Measurements from ENCODE around the gene FMN2.
"Not testable (repeated sequence)": the region's sequence is repeated elsewhere in the genome, so short reads cannot be mapped to it uniquely, and the experiment has no call there.

FMN2 gene

GRCh38 chr1:240139511-240139910 is 47.8 kb downstream of the FMN2 start:
- no peak for DNase-seq (ENCODE audit: low spot score)

DNA sequence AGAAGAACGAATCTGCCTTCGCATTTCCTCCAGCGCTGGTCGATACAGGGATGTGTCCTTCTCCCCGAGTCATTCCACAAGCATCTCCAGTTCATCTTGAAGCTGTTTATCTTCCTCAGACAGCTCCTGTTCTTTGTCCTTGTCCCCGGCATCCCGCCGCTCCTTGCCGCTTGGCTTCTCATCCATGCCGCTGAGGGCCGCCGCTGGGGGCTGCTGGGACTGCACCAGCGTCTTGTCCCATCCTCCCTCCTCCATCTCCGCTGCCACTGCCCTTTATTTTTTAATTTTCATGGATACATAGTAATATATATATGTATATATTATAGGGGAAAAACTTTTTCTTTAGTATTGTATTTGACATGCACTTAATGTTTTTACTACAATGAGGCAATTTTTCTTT is 53.4 kb downstream of the FMN2 start:
- no peak for DNase-seq (ENCODE audit: low spot score)

DNA sequence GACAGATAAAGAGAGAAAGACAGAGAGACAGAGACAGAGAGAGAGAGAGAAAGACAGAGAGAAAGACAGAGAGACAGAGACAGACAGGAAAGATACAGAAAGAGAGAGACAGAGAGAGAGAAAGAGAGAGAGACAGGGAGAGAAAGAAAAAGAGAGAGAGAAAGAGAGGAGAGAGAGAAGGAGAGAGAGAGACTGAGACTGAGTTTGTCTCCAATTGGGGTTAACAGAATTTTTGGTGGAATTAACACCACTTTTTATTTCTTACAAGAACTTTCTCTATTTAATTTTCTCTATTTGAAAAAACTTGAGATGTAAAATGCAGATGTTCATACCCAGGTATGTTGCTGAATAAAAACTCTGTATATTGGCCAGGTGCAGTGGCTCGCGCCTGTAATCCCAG is 56.6 kb downstream of the FMN2 start:
- no peak for DNase-seq (ENCODE audit: low spot score)

DNA sequence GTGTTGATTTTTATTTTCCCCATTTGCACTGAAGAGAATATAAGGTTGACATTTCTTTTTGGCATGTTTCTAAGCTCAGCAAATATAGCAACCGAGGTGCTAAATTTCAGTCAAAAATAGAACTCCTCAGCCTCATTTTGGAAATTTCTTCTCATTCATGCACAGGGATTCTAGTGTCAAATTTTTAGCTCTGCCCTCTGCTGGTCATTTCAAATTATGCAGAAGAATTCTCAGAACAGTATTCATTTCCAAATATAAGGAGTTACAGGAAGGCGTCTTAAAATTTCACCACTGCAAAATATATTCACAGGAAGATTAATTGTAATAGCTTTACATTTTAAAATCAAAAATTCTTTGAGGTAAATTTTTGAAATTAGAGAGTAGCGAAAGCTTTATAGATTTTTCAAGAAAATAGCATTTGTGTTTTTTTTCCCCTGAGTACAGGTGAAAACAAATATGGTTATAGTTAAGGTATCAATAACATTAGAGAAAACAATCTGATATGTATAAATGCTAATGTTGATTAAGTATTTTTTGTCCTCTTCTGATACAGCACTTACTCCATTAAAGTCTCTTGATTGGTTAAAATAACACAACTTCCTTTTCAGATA is 57.9 kb downstream of the FMN2 start:
- DNase-seq (ENCODE audit: low spot score) = peak; percentile 34

- no peak for DNase-seq (ENCODE audit: low spot score)
Measured at GRCh38 chr1:240151136-240151735, 59.6 kb downstream of the FMN2 start.

DNA sequence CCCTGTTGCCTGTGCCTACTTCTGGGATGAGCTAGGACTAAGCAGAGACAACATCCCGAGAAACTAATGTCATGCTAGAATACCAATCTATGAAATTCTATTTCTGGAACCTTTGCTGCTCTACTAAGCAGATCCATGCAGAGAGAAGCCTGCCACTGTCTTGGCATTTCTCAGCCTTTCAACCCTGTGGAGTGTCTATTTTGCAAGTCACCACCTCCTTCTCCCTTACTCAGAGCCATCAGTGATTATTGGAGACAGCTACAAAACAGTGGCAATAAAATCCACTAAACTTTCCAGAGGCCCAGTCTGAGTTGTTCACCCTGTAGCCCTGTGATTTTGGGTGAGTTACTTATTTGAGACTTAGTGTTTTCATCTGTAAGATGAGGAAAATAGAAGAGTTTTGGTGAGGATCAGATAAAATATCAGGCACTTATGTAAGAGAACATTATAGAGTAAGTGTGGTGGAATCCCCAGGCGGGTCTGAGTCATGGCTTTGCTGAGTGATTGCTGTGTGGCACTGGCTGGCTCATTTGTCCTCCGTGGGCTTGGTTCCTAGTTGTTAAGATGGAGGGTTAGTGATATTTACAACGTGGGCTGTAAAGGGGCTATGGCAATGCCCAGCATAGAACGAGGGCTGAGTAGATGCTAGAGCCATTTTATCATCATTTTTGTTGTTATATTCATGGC is 61.1 kb downstream of the FMN2 start:
- peak; percentile 45 for DNase-seq (ENCODE audit: low spot score)

DNA sequence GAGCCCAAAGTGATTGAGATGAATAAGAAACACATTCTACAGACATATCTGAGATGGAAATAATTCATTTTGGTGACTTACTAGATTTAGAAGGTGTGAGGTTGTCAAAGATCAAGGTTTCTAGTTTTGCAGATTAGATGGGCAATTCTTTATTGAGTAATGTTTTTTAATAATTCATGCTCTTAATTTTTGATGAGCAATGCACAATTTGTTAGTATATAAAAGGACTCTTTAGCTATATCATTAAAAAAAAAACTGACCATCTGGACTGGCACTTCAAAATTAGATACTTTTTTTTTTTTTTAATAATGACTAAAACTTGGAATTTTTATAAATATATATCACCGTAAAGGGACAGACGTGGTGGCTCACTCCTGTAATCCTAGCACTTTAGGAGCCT is 63.9 kb downstream of the FMN2 start:
- no peak for DNase-seq (ENCODE audit: low spot score)

DNA sequence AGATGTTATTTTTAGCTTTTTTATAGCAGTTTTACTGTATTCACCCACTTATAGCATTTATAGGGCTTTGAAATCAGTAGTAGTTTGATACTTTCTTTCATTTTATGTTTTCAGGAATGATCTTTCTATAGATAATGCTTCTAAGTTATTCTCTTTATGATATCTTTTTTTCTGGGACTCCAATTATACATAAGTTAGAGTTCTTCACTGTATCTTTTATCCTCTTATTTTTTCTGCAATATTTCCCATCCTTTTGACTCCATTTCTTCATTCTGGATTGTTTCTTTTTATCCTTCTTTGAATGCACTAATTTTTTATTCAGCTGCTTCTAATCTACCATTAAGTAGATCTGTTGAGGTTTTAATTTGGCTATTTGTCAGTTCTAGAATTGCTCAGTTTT is 73.1 kb downstream of the FMN2 start:
- DNase-seq (ENCODE audit: low spot score) = no peak

- DNase-seq (ENCODE audit: low spot score) = peak; percentile 32
Measured at GRCh38 chr1:240169188-240169587, 77.5 kb downstream of the FMN2 start.

GRCh38 chr1:240170266-240170665 is 78.6 kb downstream of the FMN2 start:
- no peak for DNase-seq (ENCODE audit: low spot score)

DNA sequence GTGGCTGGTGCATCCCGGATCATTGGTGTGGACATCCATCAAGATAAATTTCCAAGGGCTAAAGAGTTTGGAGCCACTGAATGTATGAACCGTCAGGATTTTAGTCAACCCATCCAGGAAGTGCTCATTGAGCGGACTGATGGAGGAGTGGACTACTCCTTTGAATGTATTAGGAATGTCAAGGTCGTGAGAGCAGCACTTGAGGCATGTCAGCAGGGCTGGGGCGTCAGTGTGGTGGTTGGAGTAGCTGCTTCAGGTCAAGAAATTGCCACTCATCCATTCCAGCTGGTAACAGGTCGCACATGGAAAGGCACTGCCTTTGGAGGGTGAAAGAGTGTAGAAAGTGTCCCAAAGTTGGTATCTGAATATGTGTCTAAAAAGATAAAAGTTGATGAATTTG is 79.1 kb downstream of the FMN2 start:
- DNase-seq (ENCODE audit: low spot score) = no peak

DNA sequence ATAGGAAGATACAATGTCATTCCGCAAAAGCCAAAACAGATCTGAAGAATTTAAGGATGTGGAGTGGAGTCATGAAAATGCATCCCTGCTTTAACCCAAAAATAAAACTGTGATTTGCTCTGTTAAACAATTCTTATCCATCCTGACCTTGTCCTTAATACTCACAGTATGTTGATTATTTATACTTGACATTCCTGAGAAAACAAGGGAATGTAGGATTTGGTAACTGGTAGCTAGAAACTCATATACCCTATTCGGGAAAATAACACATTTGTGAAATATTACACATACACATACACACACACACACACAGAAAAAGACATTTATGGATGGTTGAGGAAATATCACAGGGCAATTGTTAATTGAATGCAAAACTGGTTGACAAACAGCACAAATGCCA is 80.2 kb downstream of the FMN2 start:
- no peak for DNase-seq (ENCODE audit: low spot score)

DNA sequence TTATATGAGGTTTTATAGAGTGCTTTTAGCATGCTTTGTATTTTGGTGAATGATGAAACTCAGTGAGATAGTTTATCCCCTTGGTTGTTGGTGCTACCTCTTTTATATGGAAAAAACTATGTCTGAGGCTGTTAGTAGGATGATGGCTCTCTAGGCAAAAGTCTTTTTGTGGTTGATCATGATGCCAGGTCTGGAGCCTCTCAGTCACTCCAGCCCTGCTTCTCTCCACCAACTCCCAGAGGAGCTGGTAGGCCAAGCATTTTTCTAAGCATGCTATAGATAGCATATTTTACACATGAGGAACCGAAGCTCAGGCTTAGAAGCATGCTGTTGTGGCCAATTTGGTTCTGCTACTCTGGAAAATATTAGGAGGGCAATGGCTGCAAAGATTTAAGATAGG is 82.2 kb downstream of the FMN2 start:
- DNase-seq (ENCODE audit: low spot score) = peak; percentile 57

GRCh38 chr1:240174734-240175133 is 83.1 kb downstream of the FMN2 start:
- DNase-seq (ENCODE audit: low spot score) = no peak

DNA sequence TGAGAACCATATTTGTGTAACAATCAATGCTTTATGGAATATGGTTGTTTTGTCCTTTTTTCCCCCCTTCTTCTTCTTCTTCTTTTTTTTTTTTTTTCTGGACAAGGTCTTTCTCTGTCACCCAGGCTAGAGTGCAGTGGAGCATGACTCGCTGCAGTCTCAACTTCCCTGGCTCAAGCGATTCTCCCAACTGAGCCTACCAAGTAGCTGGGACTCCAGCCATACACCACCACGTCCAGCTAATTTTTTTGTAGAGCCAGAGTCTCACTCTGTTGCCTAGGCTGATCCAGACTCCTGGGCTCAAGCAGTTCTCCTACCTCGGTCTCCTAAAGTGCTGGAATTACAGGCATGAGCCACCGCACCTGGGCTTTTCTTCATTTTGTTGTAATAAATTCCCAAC is 86.7 kb downstream of the FMN2 start:
- DNase-seq (ENCODE audit: low spot score) = no peak

DNA sequence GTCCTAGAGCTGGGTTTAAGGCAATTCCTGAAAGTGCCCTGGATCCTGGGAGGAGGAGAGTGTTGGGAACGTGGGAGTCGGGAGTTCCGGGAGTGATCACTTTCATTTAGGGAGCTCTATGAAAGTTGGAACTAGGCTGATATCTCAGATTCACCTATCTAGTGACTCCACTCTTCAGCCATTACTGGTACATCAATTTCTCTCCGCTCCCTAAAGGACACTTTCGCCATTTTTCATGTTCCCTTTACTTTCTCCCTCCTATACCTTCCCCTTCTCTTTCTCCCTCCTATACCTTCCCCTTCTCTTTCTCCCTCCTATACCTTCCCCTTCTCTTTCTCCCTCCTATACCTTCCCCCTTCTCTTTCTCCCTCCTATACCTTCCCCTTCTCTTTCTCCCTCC is 93.0 kb downstream of the FMN2 start:
- DNase-seq (ENCODE audit: low spot score) = not testable (repeated sequence)

- no peak for DNase-seq (ENCODE audit: low spot score)
Measured at GRCh38 chr1:240188139-240188538, 96.5 kb downstream of the FMN2 start.

- peak; percentile 45 for DNase-seq (ENCODE audit: low spot score)
Measured at GRCh38 chr1:240189386-240189989, 97.8 kb downstream of the FMN2 start.

DNA sequence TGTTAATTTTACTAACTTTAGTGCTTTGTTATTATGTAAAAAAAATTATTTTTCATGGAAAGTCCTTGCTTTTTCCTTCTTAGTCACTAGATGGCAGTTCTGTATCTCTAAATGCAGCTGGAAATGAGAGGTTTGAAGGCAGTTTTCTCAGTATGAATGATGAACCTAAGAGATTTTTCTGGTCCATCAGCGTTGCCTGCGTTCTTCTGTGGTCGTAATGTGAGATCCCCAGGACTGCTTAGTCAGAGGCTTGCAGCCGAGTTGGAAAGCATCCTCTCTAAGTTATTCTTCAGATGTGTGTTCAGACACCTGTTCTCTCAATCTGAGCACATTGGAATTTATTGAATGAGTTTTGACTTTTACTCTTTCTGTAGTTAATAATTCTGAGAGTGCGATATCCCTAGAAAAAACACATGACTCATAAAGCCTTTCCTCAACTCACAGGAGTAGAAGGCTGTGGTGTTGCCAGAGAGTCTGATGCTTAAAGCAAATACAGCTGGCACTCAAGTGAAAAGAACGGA is 99.3 kb downstream of the FMN2 start:
- DNase-seq (ENCODE audit: low spot score) = peak; percentile 87

GRCh38 chr1:240192851-240193250 is 101.2 kb downstream of the FMN2 start:
- DNase-seq (ENCODE audit: low spot score) = peak; percentile 16

- DNase-seq (ENCODE audit: low spot score) = no peak
Measured at GRCh38 chr1:240193679-240194078, 102.0 kb downstream of the FMN2 start.

DNA sequence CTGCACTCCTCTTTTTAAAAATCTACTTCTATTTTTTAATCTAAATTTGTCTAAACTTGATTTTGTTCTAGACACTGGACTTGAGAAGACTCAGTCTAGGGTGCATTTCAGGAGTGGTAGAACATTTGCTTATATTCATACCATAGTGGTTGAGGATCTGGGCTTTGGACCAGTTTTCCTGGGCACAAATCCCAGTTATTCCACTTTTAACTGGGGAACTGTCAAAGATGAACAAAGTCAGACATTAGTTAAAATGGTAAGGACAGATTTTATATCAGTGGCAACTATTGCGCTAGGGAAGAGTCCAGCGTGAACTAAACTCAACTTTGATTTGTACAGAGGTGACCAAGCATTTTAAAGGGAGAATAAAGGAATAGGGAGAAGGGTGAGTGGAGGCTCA is 102.4 kb downstream of the FMN2 start:
- DNase-seq (ENCODE audit: low spot score) = peak; percentile 61

- no peak for DNase-seq (ENCODE audit: low spot score)
Measured at GRCh38 chr1:240198376-240198775, 106.7 kb downstream of the FMN2 start.

Measured in AG08395 (cell line).